Gastrocnemius medialis (tissue), 4 donors: ENCODE measurements around the gene H19. TPM values are rescaled to one million over a fixed set of nuclear protein-coding genes. Genes with fewer than 3 reads are reported as not detected.

Experiments
- ATAC-seq, 2 donors: fragments of 150-250 bp; one replicate each; pipeline ENCODE4 v1.9.1; 2016
- DNase-seq, 2 donors: peaks; one replicate each; pipeline ENCODE4 v3.0.0-alpha.2; 2019
- H3K27ac ChIP-seq, 4 donors: fragments of 200-600 bp; sonication (generic); 1 replicate in 1 of 4; 2 replicates in 3 of 4; pipeline ENCODE4 v1.5.1; 2016 to 2018; ENCODE audit warnings: mild to moderate bottlenecking in 2 of 4, moderate library complexity in 1 of 4
- H3K27me3 ChIP-seq, 3 donors: fragments of 200-600 bp; sonication (generic) in 2 of 3; 1 replicate in 1 of 3; 2 replicates in 2 of 3; pipeline versions ENCODE4 v1.5.1 to v1.6.0; 2016 to 2019; ENCODE audit warnings: mild to moderate bottlenecking in 1 of 3, moderate library complexity in 1 of 3
- H3K36me3 ChIP-seq, 2 donors: fragments of 200-600 bp; sonication (generic) in 1 of 2; one replicate each; pipeline ENCODE4 v1.5.1; 2017 to 2018
- H3K4me1 ChIP-seq, 2 donors: fragments of 200-600 bp; sonication (generic) in 1 of 2; one replicate each; pipeline ENCODE4 v1.5.1; 2016 to 2017; ENCODE audit warnings: mild to moderate bottlenecking in 2 of 2
- H3K4me3 ChIP-seq, 4 donors: fragments of 200-600 bp; sonication (generic) in 3 of 4; 1 replicate in 1 of 4; 2 replicates in 3 of 4; pipeline ENCODE4 v1.5.1; 2016 to 2019; ENCODE audit warnings: mild to moderate bottlenecking in 2 of 4
- H3K9me3 ChIP-seq, 3 donors: fragments of 200-600 bp; sonication (generic) in 2 of 3; 1 replicate in 1 of 3; 2 replicates in 2 of 3; pipeline ENCODE4 v1.5.1; 2016 to 2019
- CTCF ChIP-seq, 5 experiments: fragments of 450-650 bp in 3 of 5; fragments of 200-600 bp in 2 of 5; sonication (generic) in 2 of 5; IDR thresholded peaks in 4 of 5; conservative IDR thresholded peaks in 1 of 5; 1 replicate in 4 of 5; 2 replicates in 1 of 5; pipeline ENCODE4 v1.5.1; 2016 to 2019; ENCODE audit warnings: antibody characterized with exemption in 5 of 5, mild to moderate bottlenecking in 3 of 5, moderate library complexity in 3 of 5
- POLR2A ChIP-seq, 2 donors: fragments of 450-650 bp; IDR thresholded peaks; one replicate each; pipeline ENCODE4 v1.6.1; 2017; ENCODE audit warnings: antibody characterized with exemption in 2 of 2, mild to moderate bottlenecking in 2 of 2, moderate library complexity in 2 of 2
- in situ Hi-C, 4 donors: fragments of 200-750 bp; cut with MboI; loops; one replicate each; pipeline versions ENCODE4 v1.15.0 to v1.8.0; 2017; ENCODE audit warnings: low sequenced_read_pairs in 4 of 4
- intact Hi-C: fragments of 100-400 bp; cut with DNase I; formaldehyde crosslinking; loops from one replicate; pipeline ENCODE4 v1.15.1; 2023; ENCODE audit warnings: low total_unique reads
- microRNA counts, 2 donors: library from miRNA; unstranded; fragments of <30 nt; microRNA quantifications; one replicate each; lab custom pipeline; 2016
- total RNA-seq, 4 donors: library from RNA; depleted of rRNA; stranded (reverse); fragments of >200 nt; gene quantifications; one replicate each; pipeline versions ENCODE4 v1.1.0 to v1.2.3, GENCODE V29; 2016

Gene H19
- total RNA-seq, 4 donors from 2014 or later, result 1,088 to 2,877 (median 2,059) TPM

- intact Hi-C loops, result no loop called here
- Histone ChIP-seq H3K4me1 (no peaks in the 10 kb centered on the region), H3K36me3 (no peaks in the 10 kb centered on the region), H3K4me3 (no peak overlapping the region), H3K9me3 (no peaks in the 10 kb centered on the region), H3K27ac (no peak overlapping the region), H3K27me3 (no peaks in the 10 kb centered on the region)
- in situ Hi-C loops, result no loop called here
- no peak for DNase-seq
- ATAC-seq, result peak; percentile 28 to 31
- no peak for TF ChIP-seq POLR2A (IDR thresholded peaks at IDR 0.05)
- TF ChIP-seq CTCF (IDR thresholded peaks at IDR 0.05 in 4 of 5, conservative IDR thresholded peaks at IDR 0.05 in 1 of 5), result no peak
Observed at GRCh38 chr11:1947592-1948237, 49.9 kb downstream of the H19 start.

DNA sequence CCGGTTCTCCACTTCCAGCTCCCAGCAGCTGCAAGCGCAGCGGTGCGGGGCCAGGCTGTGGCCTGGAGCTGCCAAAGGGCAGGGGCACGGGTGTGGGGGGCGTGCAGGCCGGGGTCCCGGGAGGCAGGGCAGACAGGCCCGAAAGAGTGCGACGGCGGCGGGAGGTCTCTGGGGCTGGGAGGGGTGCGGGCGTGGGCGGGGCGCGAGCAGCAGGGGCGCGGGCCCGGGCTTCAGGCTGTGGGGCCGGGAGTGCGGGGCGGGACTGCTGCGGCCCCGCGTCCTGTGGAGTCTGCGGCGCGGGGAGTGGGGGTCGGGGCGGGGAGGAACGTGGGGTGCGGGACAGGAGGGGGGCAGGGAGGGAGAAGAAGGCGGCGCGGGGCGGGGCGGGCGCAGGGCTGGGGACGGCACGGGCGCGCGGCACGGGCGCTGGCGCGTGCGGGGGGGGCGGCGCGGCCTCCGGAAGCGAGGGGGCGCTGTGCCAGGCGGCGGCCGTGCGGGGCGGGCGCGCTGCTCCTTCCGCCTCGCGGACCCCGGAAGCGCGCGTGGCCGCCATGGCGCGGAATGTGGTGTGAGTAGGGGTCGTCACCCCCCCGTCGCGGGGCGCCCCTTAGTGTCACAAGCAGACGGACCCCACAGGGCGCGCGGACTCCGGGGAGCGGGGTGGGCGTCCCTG lies 50.7 kb downstream of the H19 start, which contains the start of gene MRPL23:
MRPL23 (plus strand) TSS at position 521 of the 673 bp plus-strand sequence; CDS start at position 552, 31 bp downstream.
- Histone ChIP-seq H3K36me3 (no peaks in the 10 kb centered on the region), H3K27ac (no peak within 1 kb of the TSS), H3K27me3 (no peaks in the 10 kb centered on the region), H3K9me3 (no peaks in the 10 kb centered on the region), H3K4me3 (no peak within 1 kb of the TSS), H3K4me1 (no peaks in the 10 kb centered on the region)
- in situ Hi-C loops, result no loop called here
- intact Hi-C loops, result no loop called here
- TF ChIP-seq CTCF (IDR thresholded peaks at IDR 0.05 in 4 of 5, conservative IDR thresholded peaks at IDR 0.05 in 1 of 5), result no peak
- no peak for TF ChIP-seq POLR2A (IDR thresholded peaks at IDR 0.05)
- ATAC-seq, result peak; percentile 57 to 80
- DNase-seq, result no peak

MicroRNAs encoded within 50 kb of the gene (microRNA counts, 767-probe panel; counts per million panel counts)
- microRNA hsa-miR-675-5p (lab: Ali Mortazavi, UCI), result 356 to 448 counts per million in 2 donors

Other genes starting within 250 kb of the H19 start
- gene IFITM10, start 247.2 kb downstream of the H19 start, total RNA-seq, result 1 to 10 TPM; 1.1 to 7.2 (median 4.9) TPM
- 100 to 1,000 TPM; 490 to 981 (median 845) TPM for gene CTSD, start 233.9 kb downstream of the H19 start, total RNA-seq
- not detected for gene SYT8, start 162.9 kb downstream of the H19 start, total RNA-seq
- 1,000 to 10,000 TPM; 1,499 to 3,728 (median 2,254) TPM for gene TNNI2, start 158.9 kb downstream of the H19 start, total RNA-seq
- gene LSP1, start 144.8 kb downstream of the H19 start, total RNA-seq, result 10 to 100 TPM in 1 of 4 donors, 1 to 10 TPM in 3; 3.0 to 13.5 (median 5.5) TPM
- gene PRR33, start 105.9 kb downstream of the H19 start, total RNA-seq, result 1 to 10 TPM in 2 of 4 donors, under 1 TPM in 2; 0.16 to 2.3 (median 1.0) TPM
- 1,000 to 10,000 TPM; 1,260 to 3,441 (median 1,835) TPM for gene TNNT3, start 78.1 kb downstream of the H19 start, total RNA-seq
- gene MRPL23, start 50.5 kb downstream of the H19 start, total RNA-seq, result 100 to 1,000 TPM; 128 to 243 (median 187) TPM
- 10 to 100 TPM; 21.6 to 42.4 (median 29.2) TPM for gene IGF2, start 141.5 kb upstream of the H19 start, total RNA-seq
- gene INS, start 163.4 kb upstream of the H19 start, total RNA-seq, result not detected
- not detected for gene TH, start 174.0 kb upstream of the H19 start, total RNA-seq